Activated naive CD4-positive, alpha-beta T cell treated with anti-CD3 and anti-CD28 coated beads, Interleukin-2, amount 10 ng/mL, durations not matched to agents 7 days and 5 days (primary cell): ENCODE data around the gene CCDC200.
"Not testable (repeated sequence)": the region's sequence is repeated elsewhere in the genome, so short reads cannot be mapped to it uniquely, and the experiment has no call there.

ENCODE experiments used
- CTCF ChIA-PET: fragments of 350-600 bp; sonication (Branson Sonifier 250); formaldehyde crosslinking; loops from one replicate; lab custom pipeline; 2021; ENCODE audit warnings: antibody characterized with exemption; lab: Charles Lee
- DNase-seq: peaks from one replicate; pipeline ENCODE4 v3.0.0-alpha.2; 2020
- H3K27ac Mint-ChIP-seq: one replicate; pipeline ENCODE4 v1.8.0; 2021; ENCODE audit warnings: mild to moderate bottlenecking, moderate library complexity, mixed read lengths
- H3K27me3 Mint-ChIP-seq: one replicate; pipeline ENCODE4 v1.8.0; 2021; ENCODE audit warnings: mild to moderate bottlenecking, mixed read lengths
- H3K36me3 Mint-ChIP-seq: one replicate; pipeline ENCODE4 v1.8.0; 2021; ENCODE audit warnings: mixed read lengths
- H3K4me1 Mint-ChIP-seq: one replicate; pipeline ENCODE4 v1.8.0; 2021; ENCODE audit warnings: mixed read lengths
- H3K4me3 Mint-ChIP-seq: one replicate; pipeline ENCODE4 v1.8.0; 2021; ENCODE audit warnings: mild to moderate bottlenecking, moderate library complexity, mixed read lengths
- H3K9me3 Mint-ChIP-seq: one replicate; pipeline ENCODE4 v1.8.0; 2021; ENCODE audit warnings: mixed read lengths

The CCDC200 gene

DNA sequence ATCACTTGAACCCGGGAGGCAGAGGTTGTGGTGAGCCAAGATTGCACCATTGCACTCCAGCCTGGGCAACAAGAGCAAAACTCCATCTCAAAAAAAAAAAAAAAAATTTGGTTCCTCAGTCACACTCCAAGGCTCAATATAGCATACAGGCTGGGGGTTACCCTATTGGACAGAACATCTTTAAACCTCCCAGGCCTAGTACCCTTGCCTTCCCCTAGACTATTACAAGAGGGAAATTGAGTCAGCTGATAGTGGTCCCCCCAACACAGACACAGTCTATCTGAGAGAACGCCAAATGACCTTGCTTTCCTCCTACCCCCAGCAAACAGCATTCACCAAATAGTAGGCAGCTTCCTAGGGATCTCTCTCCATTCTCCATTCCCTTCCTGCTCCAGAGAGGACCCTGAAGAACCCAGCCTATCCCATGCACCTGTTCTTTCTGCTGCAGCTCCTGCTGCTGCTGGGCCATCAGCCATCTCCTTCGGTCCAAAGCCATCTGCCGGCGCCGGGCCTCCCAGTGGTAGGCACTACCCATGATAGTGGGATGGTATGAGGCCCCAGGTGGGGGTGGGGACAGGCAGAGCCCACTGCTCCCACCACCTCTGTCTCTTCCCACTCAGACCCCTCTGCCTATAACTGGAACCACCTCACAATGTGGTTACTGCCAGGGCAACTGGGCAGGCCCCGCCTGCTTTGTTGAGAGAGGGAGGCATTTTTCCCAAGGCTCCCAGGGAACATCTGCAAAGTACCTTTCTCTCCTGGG lies at the start of gene CCDC200:
Gene CCDC200, minus strand, starts transcription at position 604 of the 763 bp plus-strand sequence. Its CDS starts 69 bp downstream, at position 535.
- H3K36me3 Mint-ChIP-seq, H3K27ac Mint-ChIP-seq, CTCF ChIA-PET, H3K9me3 Mint-ChIP-seq, H3K27me3 Mint-ChIP-seq, H3K4me3 Mint-ChIP-seq, DNase-seq, H3K4me1 Mint-ChIP-seq: not testable (repeated sequence)

DNA sequence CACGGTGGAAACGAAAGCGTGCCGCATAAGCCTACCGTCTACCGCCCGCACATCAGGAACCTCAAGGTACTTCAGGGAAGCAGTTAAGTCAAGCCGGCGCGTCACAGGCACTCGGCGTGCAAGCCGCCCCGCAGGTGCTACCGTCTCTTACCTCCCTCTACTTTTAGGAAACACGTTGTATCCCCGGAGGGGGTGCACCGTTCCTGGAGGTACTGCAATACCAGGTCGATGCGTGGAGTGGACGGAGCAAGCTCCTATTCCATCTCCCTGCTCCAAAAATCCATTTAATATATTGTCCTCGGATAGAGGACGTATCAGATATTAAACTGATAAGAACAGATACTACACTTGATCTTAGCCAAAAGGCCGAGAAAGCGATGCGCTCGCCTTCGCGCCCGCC lies 44.5 kb upstream of the CCDC200 start:
- CTCF ChIA-PET, DNase-seq, H3K4me3 Mint-ChIP-seq, H3K27ac Mint-ChIP-seq, H3K9me3 Mint-ChIP-seq, H3K4me1 Mint-ChIP-seq, H3K27me3 Mint-ChIP-seq, H3K36me3 Mint-ChIP-seq: not testable (repeated sequence)

DNA sequence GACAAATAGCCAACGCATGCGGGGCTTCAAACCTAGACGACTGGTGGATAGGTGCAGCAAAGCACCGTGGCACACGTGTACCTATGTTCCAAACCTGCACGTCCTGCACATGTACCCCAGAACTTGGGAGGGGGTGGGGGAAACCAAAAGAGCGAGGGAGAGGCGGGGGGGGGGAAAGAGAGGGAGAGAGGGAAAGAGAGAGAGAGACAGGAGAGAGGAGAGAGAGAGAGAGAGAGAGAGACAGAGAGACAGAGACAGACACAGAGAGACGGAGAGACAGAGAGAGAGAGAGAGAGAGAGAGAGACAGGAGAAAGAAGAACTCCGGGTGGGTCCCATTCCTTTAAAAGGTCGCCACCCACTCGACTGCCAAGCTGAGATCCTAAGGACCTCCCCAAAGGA lies 44.1 kb upstream of the CCDC200 start:
- not testable (repeated sequence) for DNase-seq
- peak overlapping the region; percentile 5 for H3K4me3 Mint-ChIP-seq

DNA sequence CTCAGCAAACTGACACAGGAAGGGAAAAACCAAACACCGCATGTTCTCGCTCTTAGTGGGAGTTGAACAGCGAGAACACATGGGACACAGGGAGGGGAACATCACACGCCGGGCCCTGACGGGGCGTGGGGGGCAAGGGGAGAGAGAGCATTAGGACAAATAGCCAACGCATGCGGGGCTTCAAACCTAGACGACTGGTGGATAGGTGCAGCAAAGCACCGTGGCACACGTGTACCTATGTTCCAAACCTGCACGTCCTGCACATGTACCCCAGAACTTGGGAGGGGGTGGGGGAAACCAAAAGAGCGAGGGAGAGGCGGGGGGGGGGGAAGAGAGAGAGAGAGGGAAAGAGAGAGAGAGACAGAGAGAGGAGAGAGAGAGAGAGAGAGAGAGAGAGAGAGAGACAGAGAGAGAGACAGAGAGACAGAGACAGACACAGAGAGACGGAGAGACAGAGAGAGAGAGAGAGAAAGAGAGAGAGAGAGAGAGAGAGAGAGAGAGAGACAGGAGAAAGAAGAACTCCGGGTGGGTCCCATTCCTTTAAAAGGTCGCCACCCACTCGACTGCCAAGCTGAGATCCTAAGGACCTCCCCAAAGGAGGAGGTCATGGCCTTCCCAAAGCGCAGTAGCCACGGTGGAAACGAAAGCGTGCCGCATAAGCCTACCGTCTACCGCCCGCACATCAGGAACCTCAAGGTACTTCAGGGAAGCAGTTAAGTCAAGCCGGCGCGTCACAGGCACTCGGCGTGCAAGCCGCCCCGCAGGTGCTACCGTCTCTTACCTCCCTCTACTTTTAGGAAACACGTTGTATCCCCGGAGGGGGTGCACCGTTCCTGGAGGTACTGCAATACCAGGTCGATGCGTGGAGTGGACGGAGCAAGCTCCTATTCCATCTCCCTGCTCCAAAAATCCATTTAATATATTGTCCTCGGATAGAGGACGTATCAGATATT lies 42.4 kb upstream of the CCDC200 start:
- H3K4me1 Mint-ChIP-seq, H3K27me3 Mint-ChIP-seq, CTCF ChIA-PET, H3K4me3 Mint-ChIP-seq, H3K27ac Mint-ChIP-seq, H3K36me3 Mint-ChIP-seq, H3K9me3 Mint-ChIP-seq, DNase-seq: not testable (repeated sequence)

More for the DNA sequence above, 44.1 kb upstream of the CCDC200 start:
- H3K27ac Mint-ChIP-seq = peak overlapping the region; percentile 44
- H3K36me3 Mint-ChIP-seq, H3K9me3 Mint-ChIP-seq, CTCF ChIA-PET, H3K4me1 Mint-ChIP-seq, H3K27me3 Mint-ChIP-seq: not testable (repeated sequence)

DNA sequence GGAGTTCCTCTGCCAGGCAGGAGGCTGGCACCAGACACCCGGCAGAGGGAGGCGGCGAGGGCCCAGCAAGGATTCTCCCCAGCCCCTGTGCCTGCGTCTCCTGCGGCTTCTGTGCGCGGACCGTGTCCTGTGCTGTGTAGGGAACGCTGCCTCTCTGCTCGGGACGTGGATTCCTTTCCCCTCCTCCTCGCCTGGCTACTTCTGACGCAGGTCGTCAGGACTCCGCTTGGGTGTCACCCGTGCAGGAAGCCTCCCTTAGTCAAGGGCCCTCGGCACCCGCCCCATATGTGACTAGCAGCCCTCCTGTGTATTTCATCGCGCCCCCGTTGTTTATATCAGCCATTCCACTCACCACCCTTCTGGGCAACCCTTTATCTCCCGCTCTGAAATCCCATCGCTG lies 18.0 kb upstream of the CCDC200 start:
- H3K27me3 Mint-ChIP-seq, DNase-seq, H3K4me3 Mint-ChIP-seq, H3K4me1 Mint-ChIP-seq, H3K36me3 Mint-ChIP-seq, H3K27ac Mint-ChIP-seq, H3K9me3 Mint-ChIP-seq, CTCF ChIA-PET: not testable (repeated sequence)

DNA sequence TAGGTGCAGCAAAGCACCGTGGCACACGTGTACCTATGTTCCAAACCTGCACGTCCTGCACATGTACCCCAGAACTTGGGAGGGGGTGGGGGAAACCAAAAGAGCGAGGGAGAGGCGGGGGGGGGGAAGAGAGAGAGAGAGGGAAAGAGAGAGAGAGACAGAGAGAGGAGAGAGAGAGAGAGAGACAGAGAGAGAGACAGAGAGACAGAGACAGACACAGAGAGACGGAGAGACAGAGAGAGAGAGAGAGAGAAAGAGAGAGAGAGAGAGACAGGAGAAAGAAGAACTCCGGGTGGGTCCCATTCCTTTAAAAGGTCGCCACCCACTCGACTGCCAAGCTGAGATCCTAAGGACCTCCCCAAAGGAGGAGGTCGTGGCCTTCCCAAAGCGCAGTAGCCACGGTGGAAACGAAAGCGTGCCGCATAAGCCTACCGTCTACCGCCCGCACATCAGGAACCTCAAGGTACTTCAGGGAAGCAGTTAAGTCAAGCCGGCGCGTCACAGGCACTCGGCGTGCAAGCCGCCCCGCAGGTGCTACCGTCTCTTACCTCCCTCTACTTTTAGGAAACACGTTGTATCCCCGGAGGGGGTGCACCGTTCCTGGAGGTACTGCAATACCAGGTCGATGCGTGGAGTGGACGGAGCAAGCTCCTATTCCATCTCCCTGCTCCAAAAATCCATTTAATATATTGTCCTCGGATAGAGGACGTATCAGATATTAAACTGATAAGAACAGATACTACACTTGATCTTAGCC lies 12.4 kb upstream of the CCDC200 start:
- H3K4me3 Mint-ChIP-seq, CTCF ChIA-PET, H3K4me1 Mint-ChIP-seq, H3K27me3 Mint-ChIP-seq, H3K27ac Mint-ChIP-seq, H3K36me3 Mint-ChIP-seq, H3K9me3 Mint-ChIP-seq, DNase-seq: not testable (repeated sequence)

DNA sequence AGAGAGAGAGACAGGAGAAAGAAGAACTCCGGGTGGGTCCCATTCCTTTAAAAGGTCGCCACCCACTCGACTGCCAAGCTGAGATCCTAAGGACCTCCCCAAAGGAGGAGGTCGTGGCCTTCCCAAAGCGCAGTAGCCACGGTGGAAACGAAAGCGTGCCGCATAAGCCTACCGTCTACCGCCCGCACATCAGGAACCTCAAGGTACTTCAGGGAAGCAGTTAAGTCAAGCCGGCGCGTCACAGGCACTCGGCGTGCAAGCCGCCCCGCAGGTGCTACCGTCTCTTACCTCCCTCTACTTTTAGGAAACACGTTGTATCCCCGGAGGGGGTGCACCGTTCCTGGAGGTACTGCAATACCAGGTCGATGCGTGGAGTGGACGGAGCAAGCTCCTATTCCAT lies 11.2 kb upstream of the CCDC200 start:
- H3K4me3 Mint-ChIP-seq, H3K27ac Mint-ChIP-seq, CTCF ChIA-PET, H3K36me3 Mint-ChIP-seq, H3K27me3 Mint-ChIP-seq, H3K9me3 Mint-ChIP-seq, H3K4me1 Mint-ChIP-seq, DNase-seq: not testable (repeated sequence)

DNA sequence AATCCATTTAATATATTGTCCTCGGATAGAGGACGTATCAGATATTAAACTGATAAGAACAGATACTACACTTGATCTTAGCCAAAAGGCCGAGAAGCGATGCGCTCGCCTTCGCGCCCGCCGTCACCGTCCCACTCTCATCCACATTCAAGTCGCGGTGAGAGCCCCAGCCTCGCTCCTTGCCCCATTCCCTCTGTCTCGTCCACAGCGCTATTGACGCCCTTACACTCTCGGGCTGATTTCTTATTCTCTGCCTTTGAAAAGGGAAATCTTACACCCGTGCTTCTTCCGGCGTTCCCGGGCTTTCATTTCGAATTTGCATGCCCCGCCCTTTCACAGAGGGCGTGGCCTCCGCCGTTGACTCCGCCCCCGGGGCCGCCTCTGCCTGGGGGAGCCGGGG lies 5.5 kb upstream of the CCDC200 start, which contains the start of gene RNU2-1:
Gene RNU2-1, minus strand, starts transcription at position 101 of the 400 bp plus-strand sequence.
- H3K27me3 Mint-ChIP-seq, CTCF ChIA-PET, H3K9me3 Mint-ChIP-seq, H3K4me3 Mint-ChIP-seq, DNase-seq, H3K4me1 Mint-ChIP-seq, H3K27ac Mint-ChIP-seq, H3K36me3 Mint-ChIP-seq: not testable (repeated sequence)

DNA sequence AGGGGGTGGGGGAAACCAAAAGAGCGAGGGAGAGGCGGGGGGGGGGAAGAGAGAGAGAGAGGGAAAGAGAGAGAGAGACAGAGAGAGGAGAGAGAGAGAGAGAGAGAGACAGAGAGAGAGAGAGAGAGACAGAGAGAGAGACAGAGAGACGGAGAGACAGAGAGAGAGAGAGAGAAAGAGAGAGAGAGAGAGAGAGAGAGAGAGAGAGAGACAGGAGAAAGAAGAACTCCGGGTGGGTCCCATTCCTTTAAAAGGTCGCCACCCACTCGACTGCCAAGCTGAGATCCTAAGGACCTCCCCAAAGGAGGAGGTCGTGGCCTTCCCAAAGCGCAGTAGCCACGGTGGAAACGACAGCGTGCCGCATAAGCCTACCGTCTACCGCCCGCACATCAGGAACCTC lies 4.8 kb upstream of the CCDC200 start:
- H3K4me3 Mint-ChIP-seq, H3K9me3 Mint-ChIP-seq, H3K36me3 Mint-ChIP-seq, CTCF ChIA-PET, DNase-seq, H3K27me3 Mint-ChIP-seq, H3K27ac Mint-ChIP-seq, H3K4me1 Mint-ChIP-seq: not testable (repeated sequence)

DNA sequence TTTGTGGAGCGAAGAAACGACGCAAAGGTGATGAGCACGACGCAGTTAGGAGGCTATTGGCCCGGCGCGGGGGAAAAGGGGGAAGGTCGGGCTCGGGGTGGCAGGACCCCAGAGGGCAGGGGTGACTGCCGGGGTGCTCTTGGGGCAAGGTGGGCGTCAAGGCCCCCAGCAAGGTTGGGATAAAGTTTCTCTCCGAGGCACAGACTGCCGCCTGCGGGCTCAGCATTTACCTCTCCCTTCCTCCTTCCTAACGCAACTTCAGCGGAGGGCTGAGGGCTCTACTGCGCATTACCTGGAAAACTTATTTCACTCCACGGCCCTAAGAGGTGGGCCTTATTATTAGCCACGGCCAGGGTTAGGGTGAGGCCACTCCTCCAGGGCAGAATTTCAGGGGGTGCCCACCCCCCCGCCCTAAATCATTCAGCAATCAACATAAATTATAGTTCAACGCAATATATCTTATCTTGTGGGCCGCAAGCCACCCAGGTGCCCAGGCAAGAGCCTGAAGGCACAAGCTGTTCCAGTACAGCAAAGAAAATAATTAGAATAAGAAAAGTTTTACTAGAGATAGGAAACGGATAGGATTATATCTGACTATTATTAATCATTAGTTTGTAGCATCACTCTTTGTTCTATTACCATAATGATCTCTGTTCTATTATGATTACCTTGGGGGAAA lies 3.7 kb upstream of the CCDC200 start:
- peak overlapping the region; percentile 50 for H3K4me3 Mint-ChIP-seq
- H3K4me1 Mint-ChIP-seq, CTCF ChIA-PET, H3K36me3 Mint-ChIP-seq, H3K27me3 Mint-ChIP-seq, H3K9me3 Mint-ChIP-seq: not testable (repeated sequence)
- peak; percentile 50 for DNase-seq
- peak overlapping the region; percentile 43 for H3K27ac Mint-ChIP-seq

DNA sequence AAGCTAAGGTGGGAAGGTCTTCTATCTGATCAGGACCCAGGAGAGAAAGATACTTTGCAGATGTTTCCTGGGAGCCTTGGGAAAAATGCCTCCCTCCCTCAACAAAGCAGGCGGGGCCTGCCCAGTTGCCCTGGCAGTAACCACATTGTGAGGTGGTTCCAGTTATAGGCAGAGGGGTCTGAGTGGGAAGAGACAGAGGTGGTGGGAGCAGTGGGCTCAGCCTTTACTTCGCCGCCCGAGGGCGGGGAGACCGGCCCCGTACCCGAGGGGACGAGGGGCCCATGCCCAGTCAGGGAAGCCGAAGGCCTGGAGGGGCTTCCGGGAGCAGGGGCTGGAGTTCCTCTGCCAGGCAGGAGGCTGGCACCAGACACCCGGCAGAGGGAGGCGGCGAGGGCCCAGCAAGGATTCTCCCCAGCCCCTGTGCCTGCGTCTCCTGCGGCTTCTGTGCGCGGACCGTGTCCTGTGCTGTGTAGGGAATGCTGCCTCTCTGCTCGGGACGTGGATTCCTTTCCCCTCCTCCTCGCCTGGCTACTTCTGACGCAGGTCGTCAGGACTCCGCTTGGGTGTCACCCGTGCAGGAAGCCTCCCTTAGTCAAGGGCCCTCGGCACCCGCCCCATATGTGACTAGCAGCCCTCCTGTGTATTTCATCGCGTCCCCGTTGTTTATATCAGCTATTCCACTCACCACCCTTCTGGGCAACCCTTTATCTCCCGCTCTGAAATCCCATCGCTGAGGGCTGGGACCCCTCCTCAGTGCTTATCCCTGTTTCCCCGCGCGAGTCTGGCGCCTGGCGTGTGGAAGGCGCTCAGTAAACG lies 3.0 kb upstream of the CCDC200 start:
- DNase-seq, CTCF ChIA-PET, H3K27me3 Mint-ChIP-seq, H3K4me1 Mint-ChIP-seq, H3K36me3 Mint-ChIP-seq, H3K9me3 Mint-ChIP-seq, H3K27ac Mint-ChIP-seq: not testable (repeated sequence)
- peak overlapping the region; percentile 50 for H3K4me3 Mint-ChIP-seq

DNA sequence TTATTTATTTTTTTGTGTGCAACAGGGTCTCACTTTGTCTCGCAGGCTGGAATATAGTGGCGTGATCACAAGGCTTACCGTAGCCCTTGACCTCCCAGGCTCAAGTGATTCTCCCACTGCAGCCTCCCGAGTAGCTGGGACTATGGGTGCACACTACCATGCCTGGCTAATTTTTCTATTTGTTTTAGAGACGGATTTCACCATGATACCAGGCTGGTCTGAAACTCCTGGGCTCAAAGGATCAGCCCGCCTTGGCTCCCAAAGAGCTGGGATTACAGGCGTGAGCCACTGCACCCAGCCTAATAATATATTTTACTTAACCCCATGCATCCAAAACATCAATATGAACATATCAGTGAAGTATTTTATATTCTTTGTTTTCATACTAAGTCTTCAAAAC lies 2.0 kb downstream of the CCDC200 start:
- Mint-ChIP-seq H3K4me3 (no peak overlapping the region), H3K4me1 (peaks cover 8% of the 10 kb centered on the region), H3K27ac (no peak overlapping the region), H3K27me3 (no peaks in the 10 kb centered on the region), H3K9me3 (no peaks in the 10 kb centered on the region), H3K36me3 (peaks cover 3% of the 10 kb centered on the region)
- CTCF ChIA-PET = no interaction called here
- DNase-seq = no peak

DNA sequence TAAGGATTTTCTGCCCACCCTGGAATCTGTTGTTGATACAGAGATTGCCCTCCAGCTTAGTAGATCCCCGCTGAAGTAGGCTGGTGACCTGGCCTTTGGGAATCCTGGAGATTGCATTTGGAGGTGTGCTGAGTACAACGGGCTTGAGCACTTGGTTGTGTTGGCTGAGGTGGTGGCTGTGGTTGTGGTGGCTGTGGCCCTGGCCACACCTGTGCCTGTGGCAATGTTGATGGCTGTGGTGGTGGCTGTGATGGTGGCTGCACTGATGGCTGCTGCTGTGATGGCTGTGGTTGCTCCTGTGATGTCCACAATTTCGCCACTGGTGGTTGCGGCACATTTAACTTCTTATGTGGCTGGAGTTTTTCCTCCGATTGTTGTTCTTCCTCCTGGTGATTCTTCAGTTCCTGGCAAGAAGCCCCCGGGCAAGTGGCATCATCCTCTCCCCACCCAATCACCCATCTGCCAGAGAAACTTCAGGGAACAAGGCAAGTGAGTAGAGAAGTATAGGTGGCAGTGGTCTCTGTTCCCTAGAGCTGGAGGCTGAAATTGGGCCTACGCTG lies 4.2 kb downstream of the CCDC200 start:
- H3K4me1 Mint-ChIP-seq = peaks cover 9% of the 10 kb centered on the region
- H3K27me3 Mint-ChIP-seq = no peaks in the 10 kb centered on the region
- H3K36me3 Mint-ChIP-seq = peaks cover 3% of the 10 kb centered on the region
- H3K9me3 Mint-ChIP-seq = no peaks in the 10 kb centered on the region
- peak overlapping the region; percentile 34 for H3K27ac Mint-ChIP-seq
- no peak for DNase-seq
- CTCF ChIA-PET = no interaction called here
- no peak overlapping the region for H3K4me3 Mint-ChIP-seq
